DOHH2 (cell line): ENCODE measurements around the gene C10orf143.

Source experiments
- H3F3A ChIP-seq: fragments of 200-600 bp; sonication (generic), shearing (Covaris generic); 2 replicates; pipeline ENCODE4 v1.6.0; 2016; ENCODE audit warnings: antibody characterized with exemption, mild to moderate bottlenecking; ENCODE audit not compliant: control insufficient read depth, insufficient read depth
- H3K27ac ChIP-seq: fragments of 200-600 bp; sonication (generic); 2 replicates; pipeline ENCODE4 v1.5.1; 2014; ENCODE audit warnings: low read depth, mild to moderate bottlenecking, low read length, moderate library complexity
- H3K27me3 ChIP-seq: fragments of 200-600 bp; sonication (generic); 2 replicates; pipeline ENCODE4 v1.6.1; 2014; ENCODE audit warnings: mild to moderate bottlenecking, low read length, mixed read lengths; ENCODE audit not compliant: control insufficient read depth
- H3K36me3 ChIP-seq: fragments of 200-600 bp; sonication (generic); 2 replicates; pipeline ENCODE4 v1.6.1; 2014; ENCODE audit warnings: mild to moderate bottlenecking, low read length, moderate library complexity, mixed read lengths; ENCODE audit not compliant: control insufficient read depth
- H3K4me1 ChIP-seq: fragments of 200-600 bp; sonication (generic); 2 replicates; pipeline ENCODE4 v1.6.1; 2014; ENCODE audit warnings: mild to moderate bottlenecking, low read length, mixed read lengths; ENCODE audit not compliant: control insufficient read depth
- H3K4me2 ChIP-seq: fragments of 200-600 bp; sonication (generic); 2 replicates; pipeline ENCODE4 v1.6.0; 2014; ENCODE audit warnings: mild to moderate bottlenecking, low read length, moderate library complexity
- H3K4me3 ChIP-seq: fragments of 200-600 bp; sonication (generic); 2 replicates; pipeline ENCODE4 v1.5.1; 2014; ENCODE audit warnings: mild to moderate bottlenecking, low read length, mixed read lengths
- H3K79me2 ChIP-seq: fragments of 200-600 bp; sonication (generic); 2 replicates; pipeline ENCODE4 v1.6.1; 2014; ENCODE audit warnings: mild to moderate bottlenecking, low read length, mixed read lengths; ENCODE audit not compliant: control insufficient read depth
- H3K9me2 ChIP-seq: fragments of 200-600 bp; sonication (generic); replicated peaks from 2 replicates; pipeline ENCODE4 v1.6.1; 2014; ENCODE audit warnings: mild to moderate bottlenecking, low read length, mixed read lengths; ENCODE audit not compliant: control insufficient read depth
- H3K9me3 ChIP-seq: fragments of 200-600 bp; sonication (generic); 2 replicates; pipeline ENCODE4 v1.6.1; 2014; ENCODE audit warnings: antibody characterized with exemption, low read length, mixed read lengths; ENCODE audit not compliant: control insufficient read depth, insufficient read depth
- H4K20me1 ChIP-seq: fragments of 200-600 bp; sonication (generic); 2 replicates; pipeline ENCODE4 v1.6.0; 2014; ENCODE audit warnings: low read depth, mild to moderate bottlenecking, antibody characterized with exemption, low read length, moderate library complexity; ENCODE audit not compliant: control insufficient read depth, insufficient read depth
- CTCF ChIP-seq: fragments of 200-600 bp; sonication (generic); IDR thresholded peaks from one replicate; pipeline ENCODE4 v1.5.1; 2014; ENCODE audit warnings: antibody characterized with exemption, mild to moderate bottlenecking, low read depth, low read length; ENCODE audit not compliant: poor library complexity, severe bottlenecking
- EZH2phosphoT487 ChIP-seq: fragments of 200-600 bp; sonication (generic); IDR thresholded peaks from 2 replicates; pipeline ENCODE4 v1.6.1; 2017; ENCODE audit warnings: borderline replicate concordance, mild to moderate bottlenecking, antibody characterized with exemption, low read length, moderate library complexity, mixed read lengths

The C10orf143 gene

GRCh38 chr10:130020651-130021382 is 89.8 kb downstream of the C10orf143 start:
- TF ChIP-seq EZH2phosphoT487 (no peak), CTCF (no peak)
- no peaks in the 10 kb centered on the region for H3K36me3 ChIP-seq
- no peaks in the 10 kb centered on the region for H3F3A ChIP-seq
- no peaks in the 10 kb centered on the region for H4K20me1 ChIP-seq
- no peaks in the 10 kb centered on the region for H3K79me2 ChIP-seq
- no peak overlapping the region for H3K4me2 ChIP-seq
- no peaks in the 10 kb centered on the region for H3K4me1 ChIP-seq
- H3K27ac ChIP-seq, result no peak overlapping the region
- no peaks in the 10 kb centered on the region for H3K9me2 ChIP-seq
- no peaks in the 10 kb centered on the region for H3K27me3 ChIP-seq
- H3K4me3 ChIP-seq, result no peak overlapping the region
- no peaks in the 10 kb centered on the region for H3K9me3 ChIP-seq

GRCh38 chr10:130018730-130019185 is 91.9 kb downstream of the C10orf143 start:
- no peaks in the 10 kb centered on the region for H3K9me3 ChIP-seq
- H3K79me2 ChIP-seq, result no peaks in the 10 kb centered on the region
- no peak overlapping the region for H3K4me3 ChIP-seq
- no peak overlapping the region for H3K4me2 ChIP-seq
- no peaks in the 10 kb centered on the region for H3F3A ChIP-seq
- no peak overlapping the region for H3K27ac ChIP-seq
- H3K36me3 ChIP-seq, result no peaks in the 10 kb centered on the region
- H3K27me3 ChIP-seq, result no peaks in the 10 kb centered on the region
- no peaks in the 10 kb centered on the region for H3K4me1 ChIP-seq
- H4K20me1 ChIP-seq, result no peaks in the 10 kb centered on the region
- no peaks in the 10 kb centered on the region for H3K9me2 ChIP-seq
- TF ChIP-seq CTCF (no peak), EZH2phosphoT487 (no peak)

- no peak overlapping the region for H3K4me2 ChIP-seq
- TF ChIP-seq CTCF (no peak), EZH2phosphoT487 (no peak)
- H3K36me3 ChIP-seq, result no peaks in the 10 kb centered on the region
Observed at GRCh38 chr10:130018265-130018664, 92.4 kb downstream of the C10orf143 start.

GRCh38 chr10:130017631-130018022 is 93.0 kb downstream of the C10orf143 start:
- H3F3A ChIP-seq, result no peaks in the 10 kb centered on the region
- H3K36me3 ChIP-seq, result no peaks in the 10 kb centered on the region
- no peak for TF ChIP-seq EZH2phosphoT487
- no peak for TF ChIP-seq CTCF
- no peak overlapping the region for H3K4me2 ChIP-seq
- H3K79me2 ChIP-seq, result no peaks in the 10 kb centered on the region
- H3K27me3 ChIP-seq, result no peaks in the 10 kb centered on the region
- no peak overlapping the region for H3K27ac ChIP-seq
- no peaks in the 10 kb centered on the region for H3K9me2 ChIP-seq
- no peaks in the 10 kb centered on the region for H3K9me3 ChIP-seq
- H3K4me1 ChIP-seq, result no peaks in the 10 kb centered on the region
- H3K4me3 ChIP-seq, result no peak overlapping the region
- no peaks in the 10 kb centered on the region for H4K20me1 ChIP-seq

More at GRCh38 chr10:130018265-130018664, 92.4 kb downstream of the C10orf143 start:
- Histone ChIP-seq H3K4me3 (no peak overlapping the region), H3K27ac (no peak overlapping the region), H3K4me1 (no peaks in the 10 kb centered on the region), H3K9me3 (no peaks in the 10 kb centered on the region), H3K27me3 (no peaks in the 10 kb centered on the region), H3F3A (no peaks in the 10 kb centered on the region), H4K20me1 (no peaks in the 10 kb centered on the region), H3K79me2 (no peaks in the 10 kb centered on the region), H3K9me2 (no peaks in the 10 kb centered on the region)
